GM12872 (cell line): ENCODE data around the gene CDHR3.

ENCODE experiments used
- TF ChIP-seq, protein P1 (sequence below): IDR thresholded peaks from 3 replicates; pipeline ENCODE4 v1.5.1; 2011; ENCODE audit warnings: low read depth, mild to moderate bottlenecking, low read length, moderate library complexity; ENCODE audit not compliant: insufficient read depth

CDHR3 gene

DNA sequence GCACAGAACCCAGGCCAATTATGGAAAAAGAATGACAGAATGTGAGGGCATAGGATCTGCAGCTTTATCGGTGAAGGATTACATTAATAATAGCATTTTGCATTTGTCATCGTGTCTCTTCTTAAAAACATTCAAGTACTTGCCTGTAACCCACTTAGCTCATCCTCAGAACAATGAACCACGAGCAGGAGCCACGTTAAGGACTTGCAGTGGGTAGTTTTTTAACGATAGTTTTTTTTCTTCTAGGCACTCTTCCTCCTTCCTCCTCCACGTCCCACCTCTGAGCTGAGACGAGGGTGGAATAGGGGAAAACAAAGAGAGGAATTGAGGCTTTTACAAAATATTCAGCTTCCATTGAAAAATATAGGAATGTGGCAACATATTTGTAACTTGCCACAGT lies 27.1 kb downstream of the CDHR3 start:
- TF ChIP-seq, protein P1, sequence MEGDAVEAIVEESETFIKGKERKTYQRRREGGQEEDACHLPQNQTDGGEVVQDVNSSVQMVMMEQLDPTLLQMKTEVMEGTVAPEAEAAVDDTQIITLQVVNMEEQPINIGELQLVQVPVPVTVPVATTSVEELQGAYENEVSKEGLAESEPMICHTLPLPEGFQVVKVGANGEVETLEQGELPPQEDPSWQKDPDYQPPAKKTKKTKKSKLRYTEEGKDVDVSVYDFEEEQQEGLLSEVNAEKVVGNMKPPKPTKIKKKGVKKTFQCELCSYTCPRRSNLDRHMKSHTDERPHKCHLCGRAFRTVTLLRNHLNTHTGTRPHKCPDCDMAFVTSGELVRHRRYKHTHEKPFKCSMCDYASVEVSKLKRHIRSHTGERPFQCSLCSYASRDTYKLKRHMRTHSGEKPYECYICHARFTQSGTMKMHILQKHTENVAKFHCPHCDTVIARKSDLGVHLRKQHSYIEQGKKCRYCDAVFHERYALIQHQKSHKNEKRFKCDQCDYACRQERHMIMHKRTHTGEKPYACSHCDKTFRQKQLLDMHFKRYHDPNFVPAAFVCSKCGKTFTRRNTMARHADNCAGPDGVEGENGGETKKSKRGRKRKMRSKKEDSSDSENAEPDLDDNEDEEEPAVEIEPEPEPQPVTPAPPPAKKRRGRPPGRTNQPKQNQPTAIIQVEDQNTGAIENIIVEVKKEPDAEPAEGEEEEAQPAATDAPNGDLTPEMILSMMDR = no peak

DNA sequence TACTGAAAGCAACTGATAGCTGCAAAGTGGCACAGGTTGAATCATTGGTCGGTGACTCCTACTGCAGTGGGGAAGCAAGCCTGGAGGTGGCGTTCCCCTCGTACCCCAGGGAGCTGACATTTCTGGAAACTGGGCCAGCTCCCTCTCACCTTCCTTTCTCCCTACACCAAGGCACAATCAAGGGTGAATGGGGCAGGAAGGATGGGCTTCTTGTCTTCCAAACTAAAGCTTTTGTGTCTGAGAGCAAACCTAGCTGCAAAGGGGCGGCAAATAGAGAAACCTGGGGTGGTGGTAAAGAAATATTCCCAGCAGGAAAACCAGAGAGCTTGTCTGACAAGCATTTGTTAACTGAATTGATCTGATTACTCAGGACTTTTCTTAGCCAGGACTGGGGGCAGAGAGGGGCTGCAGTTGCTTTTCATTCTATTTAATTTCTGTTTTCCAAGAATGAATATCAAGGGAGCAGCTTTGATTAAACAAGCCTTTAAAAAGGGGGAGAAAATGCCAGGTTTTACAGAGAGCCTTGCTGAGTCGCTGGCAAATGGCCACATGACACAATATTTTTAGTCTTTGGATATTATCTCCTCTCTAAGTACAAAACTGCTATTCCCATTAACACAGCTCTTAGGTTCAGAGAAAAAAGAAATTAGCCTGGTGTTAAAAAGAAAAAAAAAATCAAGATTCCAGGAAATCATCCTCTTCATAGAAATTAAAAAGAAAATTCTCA lies 27.8 kb downstream of the CDHR3 start:
- TF ChIP-seq, protein P1 = 0 out of 3 replicates have a peak, but pooled peaks have one; percentile 12

DNA sequence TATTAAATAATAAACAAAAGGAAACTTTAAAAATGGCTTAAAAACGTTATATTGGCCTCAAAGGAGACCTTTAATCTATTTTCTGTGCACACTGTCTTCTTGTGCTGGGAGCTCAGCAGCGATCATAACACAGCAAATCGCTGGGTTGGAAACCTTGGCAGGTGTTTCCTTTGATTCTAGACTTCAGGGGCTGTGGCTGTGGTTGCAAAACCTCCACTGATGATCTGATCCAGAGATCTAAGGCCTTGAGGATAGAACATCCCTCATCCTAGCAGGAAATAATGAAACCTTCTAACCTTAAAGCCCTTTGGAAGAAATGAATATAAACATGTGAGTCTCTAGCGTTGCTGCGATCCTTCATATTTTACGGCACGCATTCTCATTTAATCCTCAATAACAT lies 29.8 kb downstream of the CDHR3 start:
- TF ChIP-seq, protein P1 = no peak

DNA sequence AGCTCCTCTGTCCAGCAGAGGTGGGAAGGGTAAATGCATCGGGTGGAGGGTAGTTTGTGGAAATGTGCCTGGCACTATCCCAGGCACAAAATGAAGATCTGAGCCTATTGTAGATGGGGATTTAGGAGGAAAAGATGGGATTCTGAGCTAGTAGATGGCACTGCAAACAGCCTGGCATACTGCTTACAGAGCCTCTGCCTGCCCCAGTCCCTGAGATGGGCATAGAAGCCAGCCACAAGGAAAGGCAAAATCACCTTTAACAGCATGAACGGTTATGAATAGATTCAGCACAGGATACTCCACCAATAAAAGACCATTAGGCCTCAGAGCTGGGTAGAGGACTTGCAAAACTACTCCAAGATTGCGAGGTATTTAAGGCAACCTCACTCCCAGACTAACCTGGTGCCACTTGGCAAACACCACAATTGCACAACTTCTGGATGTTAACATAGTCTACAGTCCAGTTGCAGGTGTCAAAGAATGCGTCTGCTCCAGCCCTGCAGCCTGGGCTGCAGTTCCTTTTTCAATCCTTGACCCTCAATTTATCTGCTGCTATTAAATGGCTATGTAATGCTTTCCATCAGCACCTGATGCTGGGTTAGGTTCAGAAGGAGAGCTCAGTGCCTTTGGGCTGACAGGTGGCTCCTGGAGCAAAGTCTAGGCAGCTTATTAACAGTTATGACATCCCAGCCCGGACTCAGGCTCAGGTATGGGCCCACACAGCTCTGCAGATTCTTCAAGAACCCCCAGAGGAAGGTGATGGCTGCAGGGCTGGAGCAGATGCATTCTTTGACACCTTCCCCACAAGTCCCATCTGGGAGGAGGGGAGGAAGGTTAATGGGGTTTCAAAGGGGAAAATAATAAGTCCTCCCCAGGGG lies 34.0 kb downstream of the CDHR3 start:
- TF ChIP-seq, protein P1 = no peak

DNA sequence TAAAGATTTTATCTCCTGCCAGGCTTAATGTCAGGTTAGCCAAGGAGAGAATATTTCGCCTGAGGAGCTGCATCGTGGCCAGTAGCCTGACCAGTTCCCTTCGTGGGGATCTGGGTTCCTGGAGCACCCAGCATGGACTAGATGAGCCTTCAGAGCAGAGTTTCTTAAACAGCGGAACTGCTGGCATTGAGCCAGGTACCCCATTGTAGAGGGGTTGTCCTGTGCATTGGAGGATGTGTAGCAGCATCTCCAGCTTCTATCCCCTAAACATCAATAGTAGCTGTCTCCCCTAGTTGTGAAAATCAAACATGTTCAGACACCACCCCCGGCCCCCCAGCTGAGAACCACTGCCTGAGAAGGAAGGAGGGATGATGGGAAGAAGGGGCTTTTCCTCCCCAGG lies 36.2 kb downstream of the CDHR3 start:
- TF ChIP-seq, protein P1 = no peak

DNA sequence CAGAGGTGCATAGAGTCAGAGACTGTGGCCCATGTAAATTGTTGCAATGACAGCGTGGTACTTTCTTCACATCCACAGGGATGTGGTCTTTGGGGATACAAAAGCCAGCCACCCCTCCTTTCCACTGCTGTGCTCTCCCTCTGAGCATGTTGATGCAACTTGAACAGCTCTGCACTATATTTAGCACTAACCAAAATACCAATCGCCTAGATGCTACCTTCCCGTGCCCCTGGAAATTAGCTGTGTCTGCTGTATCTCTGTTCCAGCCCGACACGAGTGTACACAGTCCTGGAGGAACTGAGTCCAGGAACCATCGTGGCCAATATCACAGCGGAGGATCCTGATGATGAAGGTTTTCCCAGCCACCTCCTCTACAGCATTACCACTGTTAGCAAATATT lies 38.1 kb downstream of the CDHR3 start:
- TF ChIP-seq, protein P1 = no peak

DNA sequence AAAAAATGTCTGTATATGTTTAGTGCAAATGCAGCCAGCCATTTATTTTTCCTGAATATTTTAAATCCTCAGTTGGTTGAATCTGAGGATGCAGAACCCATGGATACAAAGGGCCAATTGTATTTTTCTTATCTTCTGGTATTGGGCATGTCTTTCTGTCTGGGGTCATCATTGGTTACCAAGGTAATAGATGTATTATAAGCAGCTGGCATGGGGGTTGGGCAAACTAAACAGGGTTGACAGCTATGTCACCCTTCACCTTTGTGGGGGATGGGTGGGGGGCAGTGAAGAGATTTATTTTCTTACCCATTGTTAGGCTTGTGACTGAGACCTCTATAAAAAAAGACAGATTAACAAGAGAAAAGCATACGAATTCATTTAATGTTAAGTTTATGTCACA lies 38.8 kb downstream of the CDHR3 start:
- TF ChIP-seq, protein P1 = no peak
